Fibroblast of skin of left quadriceps (primary cell): ENCODE measurements around the gene KLRF2.
"Not testable (repeated sequence)": the region's sequence is repeated elsewhere in the genome, so short reads cannot be mapped to it uniquely, and the experiment has no call there.

Experiments used
- DNase-seq, 2 experiments: peaks; one replicate each; pipeline ENCODE4 v3.0.0-alpha.2; 2013; ENCODE audit warnings: low read depth in 2 of 2

KLRF2 gene, protein sequence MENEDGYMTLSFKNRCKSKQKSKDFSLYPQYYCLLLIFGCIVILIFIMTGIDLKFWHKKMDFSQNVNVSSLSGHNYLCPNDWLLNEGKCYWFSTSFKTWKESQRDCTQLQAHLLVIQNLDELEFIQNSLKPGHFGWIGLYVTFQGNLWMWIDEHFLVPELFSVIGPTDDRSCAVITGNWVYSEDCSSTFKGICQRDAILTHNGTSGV

DNA sequence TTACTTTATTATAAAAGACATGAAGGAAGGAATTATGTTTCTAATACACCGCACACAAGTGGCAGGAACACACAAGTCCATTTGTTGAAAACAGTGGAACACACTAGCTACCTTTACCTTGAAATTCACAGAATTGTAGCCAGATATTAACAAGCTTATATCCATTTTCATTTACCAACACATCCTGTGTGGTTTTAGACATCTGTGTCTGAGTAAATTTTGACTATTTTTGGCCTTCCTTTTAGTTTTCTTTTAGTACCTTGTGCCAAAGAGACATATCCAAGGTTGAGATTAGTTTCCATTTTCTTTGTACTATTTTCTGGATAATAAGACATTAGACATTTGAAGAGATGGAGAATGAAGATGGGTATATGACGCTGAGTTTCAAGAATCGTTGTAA lies at the start of gene KLRF2:
Gene KLRF2 (plus strand): TSS at position 244 of the 400 bp plus-strand sequence. CDS start 107 bp downstream, at position 351.
- no peak for DNase-seq

GRCh38 chr12:9831720-9832119 lies 49.6 kb upstream of the KLRF2 start:
- no peak for DNase-seq

DNA sequence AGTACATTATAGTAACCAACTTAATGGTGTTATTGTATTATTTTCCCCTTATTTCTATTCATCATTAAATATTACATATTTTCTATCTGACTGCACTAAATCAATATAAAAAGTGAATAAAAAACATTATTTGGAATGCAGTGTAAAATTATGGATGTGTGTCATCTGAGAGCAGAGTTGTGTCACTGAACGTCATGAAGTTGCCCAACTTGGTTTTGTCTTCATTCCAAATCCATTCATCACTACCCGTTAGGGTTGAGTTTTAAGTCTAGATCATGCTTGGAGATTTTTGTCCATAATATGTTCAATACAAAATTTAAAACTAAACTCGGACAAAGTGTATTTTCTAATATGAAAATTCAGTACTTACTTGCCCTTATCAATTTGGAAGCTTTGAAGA lies 37.9 kb upstream of the KLRF2 start:
- DNase-seq, result no peak

DNA sequence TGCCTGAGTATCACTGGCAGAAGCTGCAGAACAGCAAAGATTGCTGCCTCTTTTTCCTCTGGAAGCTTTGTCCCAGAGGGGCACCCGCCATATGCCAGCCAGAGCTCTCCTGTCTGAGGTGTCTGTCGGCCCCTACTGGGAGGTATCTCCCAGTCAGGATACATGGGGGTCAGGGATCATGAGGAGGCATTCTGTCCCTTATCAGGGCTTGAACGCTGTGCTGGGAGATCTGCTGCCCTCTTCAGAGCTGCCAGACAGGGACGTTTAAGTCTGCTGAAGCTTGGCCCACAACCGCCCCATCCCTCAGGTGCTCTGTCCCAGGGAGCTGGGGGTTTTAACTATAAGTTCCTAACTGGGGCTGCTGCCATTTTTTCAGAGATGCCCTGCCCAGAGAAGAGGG lies 32.4 kb upstream of the KLRF2 start:
- DNase-seq, result no peak

GRCh38 chr12:9851050-9851449 lies 30.2 kb upstream of the KLRF2 start:
- no peak for DNase-seq

DNA sequence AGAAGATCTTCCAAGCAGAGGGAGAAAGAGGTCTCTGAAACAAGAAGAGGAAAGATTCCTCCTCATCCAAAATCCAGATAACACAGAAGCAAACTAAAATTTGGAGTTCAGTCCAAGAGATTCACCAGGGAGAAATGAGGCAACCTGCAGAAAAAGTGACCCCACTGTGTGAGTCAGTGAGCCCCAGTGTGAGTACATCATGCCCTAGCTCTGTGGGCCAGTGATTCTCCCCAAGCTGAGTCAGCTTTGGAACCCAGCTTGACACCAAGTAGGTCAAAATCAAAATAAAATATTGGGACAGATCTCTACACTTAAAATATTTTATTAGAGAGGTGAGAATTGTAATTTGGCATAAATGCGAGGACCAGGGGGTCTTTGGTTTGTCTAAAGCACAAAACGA lies 29.4 kb upstream of the KLRF2 start:
- no peak for DNase-seq

- no peak for DNase-seq
Measured at GRCh38 chr12:9856151-9856550, 25.1 kb upstream of the KLRF2 start.

- no peak for DNase-seq
Measured at GRCh38 chr12:9856894-9857293, 24.4 kb upstream of the KLRF2 start.

DNA sequence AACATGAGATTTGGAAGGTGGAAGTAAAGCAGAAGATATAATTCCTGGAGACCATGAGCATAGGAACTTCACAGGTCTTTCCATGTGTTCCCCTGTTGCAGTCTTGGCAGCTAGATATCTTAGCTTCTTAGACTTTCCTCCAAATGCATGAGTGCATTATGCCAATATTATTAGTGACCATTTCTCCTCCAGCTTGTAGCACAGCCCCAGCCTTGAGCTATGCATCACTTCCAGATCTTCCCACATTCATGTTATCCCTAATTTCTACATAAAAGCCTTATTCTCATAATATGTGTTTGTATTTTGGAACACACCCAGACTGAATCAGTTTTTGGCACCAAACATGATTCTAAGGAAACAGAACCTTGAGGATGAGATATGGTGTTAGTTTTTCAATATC lies 23.2 kb upstream of the KLRF2 start:
- no peak for DNase-seq

DNA sequence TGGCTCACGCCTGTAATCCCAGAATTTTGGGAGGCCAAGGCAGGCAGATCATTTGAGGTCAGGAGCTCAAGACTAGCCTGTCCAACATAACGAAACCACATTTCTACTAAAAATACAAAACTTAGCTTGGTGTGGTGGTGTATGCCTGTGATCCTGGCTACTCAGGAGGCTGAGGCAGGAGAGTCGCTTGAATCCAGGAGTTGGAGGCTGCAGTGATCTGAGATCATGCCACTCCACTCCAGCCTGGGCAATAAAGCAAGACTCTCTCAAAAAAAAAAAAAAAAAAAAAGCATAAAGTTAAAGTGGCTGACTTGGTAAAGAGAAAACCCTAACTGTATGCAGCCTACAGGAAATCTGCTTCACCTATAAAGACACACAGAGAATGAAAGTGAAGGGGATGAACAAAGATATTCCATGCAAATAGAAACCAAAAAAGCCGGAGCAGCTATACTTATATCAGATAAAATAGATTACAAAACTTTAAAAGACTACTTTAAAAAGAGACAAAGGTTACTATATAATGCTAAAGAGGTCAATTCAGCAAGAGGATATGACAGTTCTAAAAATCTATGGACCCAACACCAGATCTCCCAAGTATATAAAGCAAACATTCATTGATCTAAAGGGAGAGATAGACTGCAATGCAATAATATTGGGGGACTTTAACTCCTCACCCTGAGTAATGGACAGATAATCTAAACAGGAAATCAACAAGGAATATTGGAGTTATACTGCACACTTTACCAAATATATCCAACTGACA lies 16.2 kb upstream of the KLRF2 start:
- no peak for DNase-seq

DNA sequence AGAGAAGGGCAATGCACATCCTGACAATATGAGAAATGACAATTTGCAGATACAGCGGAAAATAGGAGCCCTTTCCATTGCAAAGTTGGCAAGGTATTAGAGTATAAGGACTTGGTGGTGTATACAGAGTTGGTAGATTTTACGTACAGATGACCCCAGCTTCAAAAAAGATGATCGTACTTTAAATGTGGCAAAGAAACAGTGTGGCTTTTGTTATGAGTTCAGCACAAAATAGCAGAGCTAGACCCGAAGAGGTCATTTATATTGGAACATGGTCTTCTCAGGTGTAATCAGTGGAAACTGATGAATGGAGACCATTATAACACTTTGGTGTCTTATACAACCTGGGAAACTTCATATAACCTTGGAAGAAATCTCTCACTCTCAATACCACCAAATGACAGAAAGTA lies 14.4 kb upstream of the KLRF2 start:
- DNase-seq, result no peak

- DNase-seq, result no peak
Measured at GRCh38 chr12:9867531-9867930, 13.8 kb upstream of the KLRF2 start.

DNA sequence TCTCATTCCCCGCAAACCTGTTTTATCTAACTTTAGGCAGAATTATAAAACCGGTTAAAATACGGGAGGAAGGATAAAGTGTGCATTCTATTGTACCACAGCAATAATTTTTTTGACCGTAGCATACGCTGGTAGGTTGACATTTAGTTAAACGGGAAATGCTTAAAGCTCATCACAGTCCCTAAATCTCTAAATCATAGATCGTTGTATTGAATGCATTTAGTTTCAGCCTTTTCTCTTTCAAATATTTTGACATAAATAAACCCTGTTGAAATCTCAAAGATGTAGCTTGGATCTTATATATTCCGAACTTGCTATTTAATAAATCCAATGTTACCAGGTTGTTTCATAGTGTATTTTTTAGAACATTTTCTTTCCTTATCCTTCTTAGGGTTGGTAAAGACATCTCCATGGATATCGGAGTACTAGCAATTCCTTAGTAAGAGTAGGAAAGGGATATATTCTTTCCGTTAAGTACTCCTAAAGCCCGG lies 12.9 kb upstream of the KLRF2 start:
- DNase-seq, result no peak

DNA sequence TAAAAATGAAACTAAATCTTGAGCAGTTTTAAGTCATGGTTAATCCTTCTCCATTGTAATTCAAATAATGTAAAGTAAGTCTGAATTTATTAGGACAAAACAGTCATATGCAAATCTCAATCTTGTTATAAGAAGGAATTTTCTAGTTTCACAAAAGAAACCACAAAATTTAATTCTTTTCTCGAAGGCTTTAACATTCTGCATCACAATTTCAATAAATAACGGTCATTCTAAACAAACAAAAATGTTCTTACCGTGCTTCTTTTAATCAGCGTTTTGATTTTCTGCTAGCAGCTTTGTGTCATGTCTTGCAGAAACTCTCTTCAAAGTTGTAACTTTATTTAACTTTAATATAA lies 12.4 kb upstream of the KLRF2 start:
- no peak for DNase-seq

DNA sequence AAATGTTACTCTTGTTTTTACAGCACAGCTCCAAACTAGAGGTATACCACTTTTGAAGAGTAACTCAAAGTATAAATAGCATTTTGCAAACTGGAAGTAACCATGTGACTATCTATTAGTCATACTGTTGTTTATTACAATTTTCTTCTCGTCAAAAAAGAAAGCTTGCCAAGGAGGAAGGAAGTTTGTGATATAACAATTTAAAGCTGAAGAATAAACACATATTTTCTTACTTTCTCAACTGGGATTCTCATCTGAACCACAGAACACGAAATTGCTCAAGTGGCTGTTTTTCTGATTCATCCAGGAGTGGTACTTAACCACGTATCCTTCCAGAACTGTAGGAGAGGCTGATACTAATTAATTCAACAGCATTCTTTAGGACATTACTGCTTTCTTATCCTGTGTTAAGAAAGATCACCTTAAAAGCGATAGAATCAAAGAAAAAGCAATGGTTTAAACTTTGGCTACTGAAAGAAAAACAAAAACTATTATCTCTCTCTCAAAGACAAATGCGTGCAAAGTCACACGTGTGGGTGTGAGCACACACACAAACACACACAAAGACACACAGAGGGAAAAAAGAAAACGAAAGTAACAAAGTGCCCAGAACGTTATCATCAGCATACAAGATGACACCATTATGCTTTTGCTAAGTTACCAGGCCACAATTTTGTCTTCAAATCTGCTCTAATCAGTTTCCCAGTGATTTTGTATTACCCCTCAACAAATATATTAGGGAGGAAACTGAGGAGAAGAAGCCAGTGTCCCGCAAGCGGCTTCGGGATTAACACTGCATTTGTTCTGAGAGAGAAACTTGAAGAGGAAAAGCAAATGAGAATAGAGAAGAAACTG lies 11.8 kb upstream of the KLRF2 start, which contains the start of gene CLEC2B:
Gene CLEC2B (minus strand): TSS at position 48 of the 855 bp plus-strand sequence.
- DNase-seq, result peak; percentile 76 to 80

GRCh38 chr12:9870286-9870866 lies 10.9 kb upstream of the KLRF2 start:
- no peak for DNase-seq

DNA sequence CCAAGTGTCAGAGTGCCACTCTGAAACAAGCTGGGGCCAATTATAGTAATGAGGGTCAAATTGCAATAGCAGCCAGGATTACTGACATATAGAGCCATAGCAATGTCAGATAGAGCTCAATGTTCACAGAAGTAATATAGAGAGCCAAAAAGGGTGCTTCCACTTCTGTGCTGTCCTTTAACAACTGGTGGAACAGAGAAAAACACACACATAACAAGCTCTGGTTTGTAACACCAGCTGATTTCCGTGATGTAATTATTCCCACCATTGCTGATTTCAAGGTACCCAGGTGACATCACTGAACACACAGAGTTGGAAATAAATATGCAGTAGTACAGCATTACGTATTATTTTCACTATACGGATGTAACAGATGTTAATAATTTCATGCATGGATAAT lies 9.1 kb upstream of the KLRF2 start:
- no peak for DNase-seq

DNA sequence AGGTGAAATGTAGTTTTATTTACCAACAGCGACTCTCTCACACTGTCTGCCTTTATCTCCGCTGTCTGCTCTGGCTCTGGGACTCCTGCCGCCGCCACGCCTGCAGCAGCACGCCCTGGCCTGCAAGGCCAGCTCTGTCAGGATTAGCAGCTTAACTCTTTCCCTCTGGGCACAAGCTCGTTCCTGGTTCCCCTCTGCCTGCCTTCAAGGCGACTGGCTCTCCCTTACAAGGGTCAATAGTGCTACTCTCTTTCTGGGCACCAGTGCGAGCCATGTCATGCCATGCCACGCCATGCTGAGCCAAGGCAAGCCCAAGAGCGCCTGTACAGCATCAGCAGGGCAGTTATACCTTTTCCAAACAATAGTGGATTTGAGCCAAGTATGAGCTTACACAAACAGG lies 8.5 kb upstream of the KLRF2 start:
- no peak for DNase-seq

- not testable (repeated sequence) for DNase-seq
Measured at GRCh38 chr12:9876120-9876519, 5.2 kb upstream of the KLRF2 start.

DNA sequence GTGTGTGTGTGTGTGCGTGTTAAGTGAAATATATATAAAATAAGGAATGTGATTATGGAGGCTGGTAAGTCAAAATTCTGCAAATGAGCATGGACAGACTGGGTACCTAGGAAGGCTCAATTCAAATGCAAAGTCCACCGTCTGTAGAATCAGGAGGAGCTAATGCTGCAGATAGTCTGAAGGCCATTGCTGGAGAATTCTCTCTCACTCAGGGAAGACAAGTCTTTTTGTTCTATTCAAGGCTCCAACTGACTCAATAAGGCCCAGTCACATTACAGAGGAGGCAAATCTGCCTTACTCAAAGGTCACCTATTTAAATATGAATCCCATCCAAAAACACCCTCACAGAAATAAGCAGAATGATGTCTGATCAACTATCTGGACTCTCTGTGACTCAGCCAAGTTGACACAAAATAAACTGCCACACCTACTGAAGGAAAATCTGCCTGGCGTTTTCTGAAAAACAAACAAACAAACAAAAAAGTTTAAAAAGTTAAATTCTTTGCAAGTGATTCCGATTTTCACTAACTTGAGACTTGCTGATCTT lies 684 bp upstream of the KLRF2 start:
- DNase-seq, result no peak

GRCh38 chr12:9881988-9882387 lies 699 bp downstream of the KLRF2 start:
- DNase-seq, result no peak

- DNase-seq, result no peak
Measured at GRCh38 chr12:9883175-9883574, 1.9 kb downstream of the KLRF2 start.
